Hepatocyte (in vitro differentiated cells): ENCODE data around the gene NOC4L. TPM values are rescaled to one million over a fixed set of nuclear protein-coding genes. Genes with fewer than 3 reads are reported as not detected.

Experiments
- DNase-seq: peaks from one replicate; pipeline ENCODE4 v3.0.0-alpha.2; 2016; ENCODE audit warnings: low spot score
- H2AFZ ChIP-seq: fragments of 200-600 bp; sonication (generic); 2 replicates; pipeline ENCODE4 v1.6.0; 2016; ENCODE audit warnings: antibody characterized with exemption, mild to moderate bottlenecking
- H3K27ac ChIP-seq: fragments of 200-600 bp; sonication (generic); 2 replicates; pipeline ENCODE4 v1.5.1; 2016; ENCODE audit warnings: mild to moderate bottlenecking
- H3K27me3 ChIP-seq: fragments of 200-600 bp; sonication (generic); 2 replicates; pipeline ENCODE4 v1.6.1; 2016
- H3K36me3 ChIP-seq: fragments of 200-600 bp; sonication (generic); replicated peaks from 2 replicates; pipeline ENCODE4 v1.5.1; 2016; ENCODE audit warnings: low read depth; ENCODE audit not compliant: insufficient read depth
- H3K4me1 ChIP-seq: fragments of 200-600 bp; sonication (generic); 2 replicates; pipeline ENCODE4 v1.5.1; 2016; ENCODE audit warnings: mild to moderate bottlenecking, moderate library complexity; ENCODE audit not compliant: insufficient read depth
- H3K4me2 ChIP-seq: fragments of 200-600 bp; sonication (generic); 2 replicates; pipeline ENCODE4 v1.6.0; 2016
- H3K4me3 ChIP-seq: fragments of 200-600 bp; sonication (generic); 2 replicates; pipeline ENCODE4 v1.5.1; 2016; ENCODE audit warnings: mild to moderate bottlenecking
- H3K79me2 ChIP-seq: fragments of 200-600 bp; sonication (generic); 2 replicates; pipeline ENCODE4 v1.6.0; 2017; ENCODE audit warnings: mild to moderate bottlenecking
- H3K9me2 ChIP-seq: fragments of 200-600 bp; sonication (generic); replicated peaks from 2 replicates; pipeline ENCODE4 v1.6.0; 2017; ENCODE audit warnings: mild to moderate bottlenecking; ENCODE audit not compliant: insufficient read depth
- H3K9me3 ChIP-seq: fragments of 200-600 bp; sonication (generic); 2 replicates; pipeline ENCODE4 v1.5.1; 2016; ENCODE audit warnings: low read depth, mild to moderate bottlenecking
- H4K20me1 ChIP-seq: fragments of 200-600 bp; sonication (generic); 2 replicates; pipeline ENCODE4 v1.6.0; 2016; ENCODE audit warnings: mild to moderate bottlenecking; ENCODE audit not compliant: insufficient read depth, poor library complexity, severe bottlenecking
- EZH2 ChIP-seq: fragments of 200-600 bp; sonication (generic); IDR thresholded peaks from 2 replicates; pipeline ENCODE4 v1.6.1; 2016; ENCODE audit warnings: antibody characterized with exemption, mild to moderate bottlenecking, borderline replicate concordance
- EZH2phosphoT487 ChIP-seq: fragments of 200-600 bp; sonication (generic); IDR thresholded peaks from one replicate; pipeline ENCODE4 v1.6.1; 2018; ENCODE audit warnings: antibody characterized with exemption, mild to moderate bottlenecking, low read depth, moderate library complexity; ENCODE audit not compliant: unreplicated experiment, severe bottlenecking
- WGBS: methylation state at CpG from one replicate; pipeline ENCODE4 v1.1.6; 2016; ENCODE audit warnings: low lambda C conversion rate; ENCODE audit errors: missing lambda C conversion rate; 5-methylcytosine and 5-hydroxymethylcytosine counted together
- polyA plus RNA-seq: library from polyadenylated mRNA; unstranded; fragments of >200 nt; fragmentation: Nextera tagmentation; extraction: Ambion mirVana; gene quantifications from 2 replicates; pipeline ENCODE4 v1.2.1, GENCODE V29; 2016
- total RNA-seq: library from RNA; depleted of rRNA; stranded (reverse); fragments of >200 nt; gene quantifications from 2 replicates; pipeline ENCODE4 v1.2.3, GENCODE V29; 2014
- TF ChIP-seq, protein P1 (sequence below): fragments of 200-600 bp; sonication (generic); IDR thresholded peaks from 2 replicates; pipeline ENCODE4 v1.5.1; 2016; ENCODE audit warnings: antibody characterized with exemption, mild to moderate bottlenecking; ENCODE audit not compliant: poor library complexity

NOC4L gene
- total and polyA plus RNA-seq, 2 experiments from 2014 or later, result 8.9 to 31.8 TPM

- 92% methylated on average over 22 of the region's 28 CpGs for WGBS
- H3K4me3 ChIP-seq, result no peak overlapping the region
- no peak for DNase-seq
- no peaks in the 10 kb centered on the region for H3K9me2 ChIP-seq
- H3K79me2 ChIP-seq, result no peaks in the 10 kb centered on the region
- H3K4me2 ChIP-seq, result no peak overlapping the region
- H3K36me3 ChIP-seq, result no peaks in the 10 kb centered on the region
- TF ChIP-seq EZH2 (no peak), EZH2phosphoT487 (no peak)
- TF ChIP-seq, protein P1, sequence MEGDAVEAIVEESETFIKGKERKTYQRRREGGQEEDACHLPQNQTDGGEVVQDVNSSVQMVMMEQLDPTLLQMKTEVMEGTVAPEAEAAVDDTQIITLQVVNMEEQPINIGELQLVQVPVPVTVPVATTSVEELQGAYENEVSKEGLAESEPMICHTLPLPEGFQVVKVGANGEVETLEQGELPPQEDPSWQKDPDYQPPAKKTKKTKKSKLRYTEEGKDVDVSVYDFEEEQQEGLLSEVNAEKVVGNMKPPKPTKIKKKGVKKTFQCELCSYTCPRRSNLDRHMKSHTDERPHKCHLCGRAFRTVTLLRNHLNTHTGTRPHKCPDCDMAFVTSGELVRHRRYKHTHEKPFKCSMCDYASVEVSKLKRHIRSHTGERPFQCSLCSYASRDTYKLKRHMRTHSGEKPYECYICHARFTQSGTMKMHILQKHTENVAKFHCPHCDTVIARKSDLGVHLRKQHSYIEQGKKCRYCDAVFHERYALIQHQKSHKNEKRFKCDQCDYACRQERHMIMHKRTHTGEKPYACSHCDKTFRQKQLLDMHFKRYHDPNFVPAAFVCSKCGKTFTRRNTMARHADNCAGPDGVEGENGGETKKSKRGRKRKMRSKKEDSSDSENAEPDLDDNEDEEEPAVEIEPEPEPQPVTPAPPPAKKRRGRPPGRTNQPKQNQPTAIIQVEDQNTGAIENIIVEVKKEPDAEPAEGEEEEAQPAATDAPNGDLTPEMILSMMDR, result no peak
- peaks cover 24% of the 10 kb centered on the region for H3K27me3 ChIP-seq
- H3K9me3 ChIP-seq, result no peaks in the 10 kb centered on the region
- H2AFZ ChIP-seq, result no peak overlapping the region
- no peak overlapping the region for H3K27ac ChIP-seq
- no peaks in the 10 kb centered on the region for H4K20me1 ChIP-seq
- no peaks in the 10 kb centered on the region for H3K4me1 ChIP-seq
Observed at GRCh38 chr12:132171968-132172521, 27.8 kb downstream of the NOC4L start.

- Histone ChIP-seq H3K27ac (no peak overlapping the region), H3K9me3 (no peaks in the 10 kb centered on the region), H3K36me3 (no peaks in the 10 kb centered on the region), H4K20me1 (no peaks in the 10 kb centered on the region), H2AFZ (no peak overlapping the region), H3K4me2 (no peak overlapping the region), H3K9me2 (no peaks in the 10 kb centered on the region), H3K27me3 (peaks cover 25% of the 10 kb centered on the region), H3K4me1 (no peaks in the 10 kb centered on the region), H3K4me3 (no peak overlapping the region), H3K79me2 (no peaks in the 10 kb centered on the region)
- DNase-seq, result no peak
- TF ChIP-seq EZH2phosphoT487, result no peak
- TF ChIP-seq, protein P1, result no peak
- no peak for TF ChIP-seq EZH2
- 77% methylated on average over 15 of the region's 15 CpGs for WGBS
Observed at GRCh38 chr12:132172619-132173018, 28.4 kb downstream of the NOC4L start.

- no peaks in the 10 kb centered on the region for H3K36me3 ChIP-seq
- H2AFZ ChIP-seq, result no peak overlapping the region
- no peaks in the 10 kb centered on the region for H3K9me3 ChIP-seq
- DNase-seq, result no peak
- 84% methylated on average over 24 of the region's 35 CpGs for WGBS
- H3K4me3 ChIP-seq, result no peak overlapping the region
- no peak overlapping the region for H3K4me2 ChIP-seq
- peaks cover 27% of the 10 kb centered on the region for H3K27me3 ChIP-seq
- no peaks in the 10 kb centered on the region for H3K4me1 ChIP-seq
- no peaks in the 10 kb centered on the region for H4K20me1 ChIP-seq
- H3K9me2 ChIP-seq, result no peaks in the 10 kb centered on the region
- TF ChIP-seq EZH2, result no peak
- no peaks in the 10 kb centered on the region for H3K79me2 ChIP-seq
- no peak overlapping the region for H3K27ac ChIP-seq
Observed at GRCh38 chr12:132173135-132174014, 29.1 kb downstream of the NOC4L start.
